ENCODE measurements around the gene HTR2A. TPM values are rescaled to one million over a fixed set of nuclear protein-coding genes. Genes with fewer than 3 reads are reported as not detected.

The HTR2A gene
- total and polyA plus RNA-seq, 10 of the 15 experiments (the other 5 are each of a cell fraction or from before 2014, with no cell fraction given): not detected

DNA sequence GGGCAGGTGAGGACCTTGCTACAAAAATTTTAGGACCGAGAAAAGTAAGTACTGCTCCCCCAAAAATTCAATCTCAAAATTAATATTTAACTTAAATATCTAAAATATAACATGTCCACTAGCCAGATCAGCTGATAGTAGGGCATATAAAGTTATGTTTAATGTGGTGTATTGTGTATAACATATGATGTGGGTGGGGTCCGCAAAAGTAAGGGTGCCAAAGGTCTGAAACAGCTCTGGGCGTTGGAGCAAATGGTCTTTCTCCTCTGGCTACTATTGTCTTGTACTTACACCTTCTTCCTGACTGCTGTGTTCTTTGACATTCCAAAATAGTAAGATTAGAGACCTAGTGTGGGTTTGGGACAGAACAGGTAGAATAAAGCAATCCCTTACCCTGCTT, 41.2 kb downstream of the HTR2A start:
- POLR2A ChIA-PET: no interaction called here
- RAD21 ChIA-PET (ENCODE audit: unreplicated experiment): no interaction called here
- in situ Hi-C loops (cut with MboI): no loop called here

More for the DNA sequence above, 41.2 kb downstream of the HTR2A start:
- H3K4me1 ChIP-seq (ENCODE audit: control insufficient read depth, insufficient read depth, low read length): peaks cover 5% of the 10 kb centered on the region; the same call in 1 of the 2 replicates
- TF ChIP-seq KDM1A (IDR thresholded peaks at IDR 0.05; ENCODE audit: borderline replicate concordance) (no peak), SUPT20H (IDR thresholded peaks at IDR 0.05; ENCODE audit: borderline replicate concordance, control insufficient read depth, low read depth, low read length) (no peak), YBX1 (IDR thresholded peaks at IDR 0.05) (no peak), KAT2A (conservative IDR thresholded peaks at IDR 0.05; ENCODE audit: control insufficient read depth, low read depth, low read length) (no peak)
- TF ChIP-seq, protein P1, sequence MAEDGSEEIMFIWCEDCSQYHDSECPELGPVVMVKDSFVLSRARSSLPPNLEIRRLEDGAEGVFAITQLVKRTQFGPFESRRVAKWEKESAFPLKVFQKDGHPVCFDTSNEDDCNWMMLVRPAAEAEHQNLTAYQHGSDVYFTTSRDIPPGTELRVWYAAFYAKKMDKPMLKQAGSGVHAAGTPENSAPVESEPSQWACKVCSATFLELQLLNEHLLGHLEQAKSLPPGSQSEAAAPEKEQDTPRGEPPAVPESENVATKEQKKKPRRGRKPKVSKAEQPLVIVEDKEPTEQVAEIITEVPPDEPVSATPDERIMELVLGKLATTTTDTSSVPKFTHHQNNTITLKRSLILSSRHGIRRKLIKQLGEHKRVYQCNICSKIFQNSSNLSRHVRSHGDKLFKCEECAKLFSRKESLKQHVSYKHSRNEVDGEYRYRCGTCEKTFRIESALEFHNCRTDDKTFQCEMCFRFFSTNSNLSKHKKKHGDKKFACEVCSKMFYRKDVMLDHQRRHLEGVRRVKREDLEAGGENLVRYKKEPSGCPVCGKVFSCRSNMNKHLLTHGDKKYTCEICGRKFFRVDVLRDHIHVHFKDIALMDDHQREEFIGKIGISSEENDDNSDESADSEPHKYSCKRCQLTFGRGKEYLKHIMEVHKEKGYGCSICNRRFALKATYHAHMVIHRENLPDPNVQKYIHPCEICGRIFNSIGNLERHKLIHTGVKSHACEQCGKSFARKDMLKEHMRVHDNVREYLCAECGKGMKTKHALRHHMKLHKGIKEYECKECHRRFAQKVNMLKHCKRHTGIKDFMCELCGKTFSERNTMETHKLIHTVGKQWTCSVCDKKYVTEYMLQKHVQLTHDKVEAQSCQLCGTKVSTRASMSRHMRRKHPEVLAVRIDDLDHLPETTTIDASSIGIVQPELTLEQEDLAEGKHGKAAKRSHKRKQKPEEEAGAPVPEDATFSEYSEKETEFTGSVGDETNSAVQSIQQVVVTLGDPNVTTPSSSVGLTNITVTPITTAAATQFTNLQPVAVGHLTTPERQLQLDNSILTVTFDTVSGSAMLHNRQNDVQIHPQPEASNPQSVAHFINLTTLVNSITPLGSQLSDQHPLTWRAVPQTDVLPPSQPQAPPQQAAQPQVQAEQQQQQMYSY (CRISPR knock-in tag; IDR thresholded peaks at IDR 0.05): no peak
- TF ChIP-seq, protein P2, sequence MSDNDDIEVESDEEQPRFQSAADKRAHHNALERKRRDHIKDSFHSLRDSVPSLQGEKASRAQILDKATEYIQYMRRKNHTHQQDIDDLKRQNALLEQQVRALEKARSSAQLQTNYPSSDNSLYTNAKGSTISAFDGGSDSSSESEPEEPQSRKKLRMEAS (IDR thresholded peaks at IDR 0.05; ENCODE audit: low read depth, low read length): no peak
- no peak overlapping the region for H3K4me2 ChIP-seq (ENCODE audit: control insufficient read depth, insufficient read depth)
- no peaks in the 10 kb centered on the region for H3K27me3 ChIP-seq (replicated peaks in 1 of 2; ENCODE audit: control insufficient read depth in 2 of 2, insufficient read depth in 2 of 2, low read length in 1 of 2)
- ATAC-seq (no peak), DNase-seq (ENCODE audit: low read depth, low spot score) (no peak), FAIRE-seq (no peak)
- WGBS (ENCODE audit: insufficient coverage, insufficient replicate concordance, low lambda C conversion rate, missing lambda C conversion rate): 69% methylated on average over 3 of the region's 3 CpGs
- H3K27ac ChIP-seq (ENCODE audit: control insufficient read depth, insufficient read depth): no peak overlapping the region
- ChIA-PET CTCF (no interaction called here), SMC1A (ENCODE audit: uncharacterized antibody, unreplicated experiment) (no interaction called here)
- BruUV-seq (replicated peaks): no TSS peak
- no peaks in the 10 kb centered on the region for H3K9me3 ChIP-seq (replicated peaks; ENCODE audit: control insufficient read depth, insufficient read depth, low read length)
- H4K20me1 ChIP-seq (ENCODE audit: control insufficient read depth, insufficient read depth): no peaks in the 10 kb centered on the region
- no peak overlapping the region for H3K9ac ChIP-seq (ENCODE audit: control insufficient read depth, insufficient read depth, low read length)
- no peaks in the 10 kb centered on the region for H3K36me3 ChIP-seq (ENCODE audit: control insufficient read depth in 2 of 2, insufficient read depth in 2 of 2, low read length in 1 of 2)
- H3K4me3 ChIP-seq: no peak overlapping the region
- H3K79me2 ChIP-seq (ENCODE audit: control insufficient read depth, insufficient read depth, low read length): no peaks in the 10 kb centered on the region
- intact Hi-C loops (cut with micrococcal nuclease; ENCODE audit: unreplicated experiment): no loop called here
- H2AFZ ChIP-seq (ENCODE audit: control insufficient read depth, low read depth, low read length): no peak overlapping the region

Measured in GM12878 (cell line).